Measurements from ENCODE around the gene ALDOB. TPM values are rescaled to one million over a fixed set of nuclear protein-coding genes. Genes with fewer than 3 reads are reported as not detected.

Gene ALDOB
- polyA plus RNA-seq, 3 donors = 742 to 756 (median 745) TPM

DNA sequence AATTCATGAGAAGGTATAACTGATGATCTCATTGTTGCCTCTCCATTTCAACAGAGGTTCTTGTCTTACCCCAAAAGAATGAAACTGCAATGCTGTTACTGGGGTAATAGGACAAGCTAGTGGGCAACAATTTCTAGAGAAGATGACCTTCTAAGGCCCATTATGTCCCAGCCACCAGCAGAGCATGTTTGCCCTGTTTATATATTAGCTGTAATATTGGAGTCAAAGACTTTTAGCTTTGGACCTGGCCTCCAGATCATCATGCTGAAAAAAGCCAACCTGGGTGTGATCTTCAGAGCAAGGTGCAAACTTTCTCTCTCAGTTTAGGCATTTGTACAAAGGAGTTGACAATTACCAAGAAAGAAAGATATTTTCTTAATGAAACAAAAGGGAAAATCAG, 3.4 kb downstream of the ALDOB start:
- DNase-seq = no peak

- DNase-seq = no peak
Measured at GRCh38 chr9:101429736-101430135, 5.8 kb downstream of the ALDOB start.

- no peak for DNase-seq
Measured at GRCh38 chr9:101428909-101429308, 6.7 kb downstream of the ALDOB start.

- DNase-seq = no peak
Measured at GRCh38 chr9:101427957-101428655, 7.5 kb downstream of the ALDOB start.

DNA sequence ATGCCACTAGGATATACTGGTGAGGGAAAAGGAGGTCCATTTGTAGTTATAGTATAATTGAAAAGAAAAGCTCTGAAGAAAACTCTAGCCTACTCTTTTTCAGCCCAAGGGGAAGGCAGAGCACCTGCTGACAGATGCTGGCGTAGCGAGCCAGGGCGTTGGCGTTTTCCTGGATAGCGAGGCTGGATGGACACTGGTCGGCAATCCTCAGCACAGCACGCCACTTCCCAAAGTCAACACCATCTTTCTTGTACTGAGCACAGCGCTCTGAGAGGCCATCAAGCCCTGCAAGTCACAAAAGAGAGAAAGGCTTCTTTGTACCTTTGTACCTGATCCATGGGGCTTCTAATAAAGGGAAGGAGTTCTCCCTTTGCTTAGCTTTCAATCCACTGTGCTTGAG, 8.2 kb downstream of the ALDOB start:
- DNase-seq = no peak

GRCh38 chr9:101421653-101422065, 13.9 kb downstream of the ALDOB start:
- DNase-seq = no peak

DNA sequence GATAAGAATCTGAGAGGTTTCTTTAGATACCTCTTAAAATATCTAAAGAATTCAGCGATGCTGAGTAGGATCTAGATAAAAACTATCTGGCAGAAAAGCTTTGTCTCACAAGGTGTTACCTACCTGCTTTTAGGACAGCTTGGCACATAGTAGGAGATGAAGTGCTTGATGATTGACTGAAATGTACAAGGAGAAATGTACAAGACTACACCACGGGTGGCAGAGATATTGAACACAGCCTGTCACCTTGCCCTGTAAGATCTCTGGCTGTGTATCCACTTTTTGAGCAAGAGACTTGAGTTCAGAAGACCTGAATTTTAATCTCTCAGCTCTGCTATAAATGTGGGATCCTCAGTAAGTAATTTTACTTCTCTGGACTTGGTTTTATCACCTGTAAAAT, 15.7 kb downstream of the ALDOB start:
- DNase-seq = no peak

DNA sequence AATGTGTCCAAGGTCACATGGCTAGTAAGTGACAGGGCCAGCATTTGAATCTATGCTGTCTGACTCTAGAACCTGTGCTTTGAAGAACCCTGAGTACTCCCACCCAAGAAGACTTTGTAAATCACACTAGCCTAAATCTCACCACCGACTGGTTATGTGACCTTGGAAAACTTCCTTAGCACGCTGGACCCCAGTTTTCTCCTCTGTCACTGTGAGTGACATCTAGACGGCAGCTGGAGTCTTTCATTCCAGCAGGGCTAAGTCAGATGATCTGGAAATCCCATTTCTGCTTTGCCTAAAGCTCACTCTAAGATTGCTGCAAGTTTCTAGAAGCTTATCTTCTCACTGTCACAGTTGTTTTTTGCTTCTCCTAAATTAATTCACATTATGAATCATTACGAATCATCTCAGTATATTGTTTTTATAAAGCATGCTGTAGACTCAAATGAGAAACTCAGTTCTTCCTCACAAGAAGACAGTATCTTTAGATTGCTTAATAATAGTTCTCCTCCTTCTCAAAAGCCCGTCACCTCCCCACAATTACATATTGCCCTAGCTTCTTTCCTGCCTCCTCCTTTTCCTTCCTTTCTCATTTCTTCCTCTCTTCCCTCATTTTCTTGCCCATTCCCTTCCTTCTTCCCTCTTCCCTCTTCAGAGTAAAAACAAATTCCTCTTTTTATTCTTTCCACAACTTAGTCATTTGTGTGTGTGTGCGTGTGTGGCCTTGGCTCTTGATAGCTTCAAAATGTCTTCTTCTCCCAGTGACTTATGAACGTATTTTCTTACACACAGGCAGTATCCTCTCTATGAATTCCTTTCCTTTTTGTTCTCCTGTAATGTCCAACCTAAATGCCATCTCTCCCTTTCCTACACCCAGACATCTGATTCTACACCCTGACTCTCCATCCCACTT, 16.8 kb downstream of the ALDOB start:
- DNase-seq = no peak

DNA sequence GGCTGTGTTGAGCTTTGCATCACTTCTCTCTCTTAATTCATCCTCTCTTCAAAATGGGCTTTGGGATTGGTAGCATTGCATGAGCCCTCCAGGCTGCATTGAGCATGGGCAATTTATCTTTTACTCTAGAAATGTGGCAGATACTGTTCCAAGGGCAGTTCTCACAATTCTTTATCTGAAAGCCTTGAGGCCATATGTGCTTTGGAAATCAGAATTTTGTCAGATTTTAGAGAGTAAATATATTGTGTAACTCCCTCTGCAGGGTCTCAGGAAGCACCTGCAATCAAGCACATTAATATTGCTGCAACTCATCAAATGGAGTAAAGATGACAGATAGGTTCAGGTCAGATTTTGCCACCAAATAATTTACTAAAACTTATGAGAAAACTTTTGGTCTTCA, 17.6 kb downstream of the ALDOB start:
- DNase-seq = no peak

DNA sequence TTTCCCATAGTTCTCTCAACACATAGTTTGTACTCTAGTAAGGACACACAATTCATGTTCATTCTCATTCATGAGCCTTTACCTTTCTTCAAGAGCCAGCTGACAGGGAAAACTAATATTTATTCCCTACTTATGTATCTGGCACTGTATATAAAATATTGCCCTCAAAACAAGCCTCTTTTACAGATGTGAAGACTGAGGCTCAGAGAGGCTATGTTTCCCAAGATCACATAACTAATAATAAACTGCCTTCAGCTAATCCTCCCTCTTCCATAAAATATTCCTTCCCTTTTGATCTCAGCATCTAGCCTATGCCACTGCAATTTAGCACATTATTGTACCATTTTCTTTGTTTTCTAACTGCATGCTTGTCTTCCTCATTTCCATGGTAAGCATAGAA, 18.2 kb downstream of the ALDOB start:
- DNase-seq = no peak

GRCh38 chr9:101415578-101415977, 20.0 kb downstream of the ALDOB start:
- DNase-seq = no peak

GRCh38 chr9:101414839-101415238, 20.7 kb downstream of the ALDOB start:
- DNase-seq = no peak

- no peak for DNase-seq
Measured at GRCh38 chr9:101409079-101409477, 26.5 kb downstream of the ALDOB start.

- no peak for DNase-seq
Measured at GRCh38 chr9:101408374-101409078, 27.0 kb downstream of the ALDOB start.

- DNase-seq = no peak
Measured at GRCh38 chr9:101403516-101404285, 31.9 kb downstream of the ALDOB start.

DNA sequence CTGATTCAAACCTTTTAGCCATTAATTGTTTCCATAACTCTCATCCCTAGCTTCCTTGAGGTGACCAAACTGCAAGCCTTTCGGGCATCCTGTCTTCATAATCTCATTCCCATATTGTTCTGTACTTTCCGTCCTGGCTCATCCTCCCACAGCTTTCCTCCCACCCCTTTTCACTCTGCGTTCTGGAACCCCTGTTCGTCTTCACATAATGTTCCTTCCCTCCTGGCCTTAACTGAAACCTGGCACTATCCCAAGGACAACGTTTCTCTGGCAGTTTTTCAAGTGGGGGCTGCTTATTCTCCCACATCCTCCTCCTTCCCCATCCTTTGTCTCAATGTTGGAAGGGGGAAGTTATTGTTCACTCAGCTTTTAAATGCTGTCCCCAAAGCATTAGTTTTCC, 35.5 kb downstream of the ALDOB start:
- DNase-seq = no peak

DNA sequence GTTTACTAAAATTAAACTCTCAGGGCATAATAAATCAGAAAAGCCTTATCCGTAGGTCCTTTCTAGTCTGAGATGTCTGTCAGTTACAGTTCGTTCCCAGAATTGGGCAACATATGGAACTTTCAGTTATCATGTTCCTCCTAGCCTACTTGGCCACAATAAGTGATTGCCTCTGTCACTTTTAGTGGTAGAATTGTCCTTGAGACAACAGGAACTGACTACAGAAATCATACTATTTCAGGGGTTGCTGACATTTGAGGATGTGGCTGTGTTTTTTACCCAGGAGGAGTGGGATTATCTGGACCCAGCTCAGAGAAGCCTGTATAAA, 36.0 kb downstream of the ALDOB start:
- no peak for DNase-seq

DNA sequence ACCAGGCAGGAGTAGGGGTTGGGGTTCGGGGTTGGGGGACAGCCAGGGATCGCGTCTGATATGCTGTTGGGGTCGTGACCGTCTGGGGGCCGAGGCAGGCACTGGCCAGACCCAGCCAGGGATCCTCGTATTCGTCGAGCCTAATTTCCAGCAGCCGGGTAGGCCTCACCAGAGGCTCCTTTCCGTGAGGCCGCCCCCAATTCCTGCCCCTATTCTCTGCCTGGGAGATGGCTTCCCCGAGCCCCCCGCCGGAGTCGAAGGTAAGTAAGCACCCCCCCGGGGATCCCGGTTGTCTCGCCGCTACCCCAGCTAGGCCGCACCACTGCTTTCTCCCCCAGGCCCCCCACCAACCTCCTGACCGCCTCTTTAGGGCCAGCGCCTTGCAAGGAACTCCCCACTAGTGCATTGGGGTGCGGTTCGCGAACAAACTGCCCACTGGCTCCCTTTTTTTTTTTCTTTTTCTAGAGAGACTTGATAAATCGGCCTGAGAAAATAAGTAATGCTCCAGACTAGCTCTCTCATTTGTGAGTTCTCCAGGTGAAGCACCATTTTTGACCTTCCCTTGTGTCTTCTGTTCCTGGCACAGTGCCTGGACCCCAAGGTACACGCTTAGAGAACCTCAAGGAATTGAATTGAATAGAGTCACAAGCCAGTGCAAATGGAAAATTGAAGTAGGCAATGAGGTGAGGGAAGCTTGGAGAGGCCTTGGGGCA, 36.5 kb downstream of the ALDOB start:
- DNase-seq = no peak

DNA sequence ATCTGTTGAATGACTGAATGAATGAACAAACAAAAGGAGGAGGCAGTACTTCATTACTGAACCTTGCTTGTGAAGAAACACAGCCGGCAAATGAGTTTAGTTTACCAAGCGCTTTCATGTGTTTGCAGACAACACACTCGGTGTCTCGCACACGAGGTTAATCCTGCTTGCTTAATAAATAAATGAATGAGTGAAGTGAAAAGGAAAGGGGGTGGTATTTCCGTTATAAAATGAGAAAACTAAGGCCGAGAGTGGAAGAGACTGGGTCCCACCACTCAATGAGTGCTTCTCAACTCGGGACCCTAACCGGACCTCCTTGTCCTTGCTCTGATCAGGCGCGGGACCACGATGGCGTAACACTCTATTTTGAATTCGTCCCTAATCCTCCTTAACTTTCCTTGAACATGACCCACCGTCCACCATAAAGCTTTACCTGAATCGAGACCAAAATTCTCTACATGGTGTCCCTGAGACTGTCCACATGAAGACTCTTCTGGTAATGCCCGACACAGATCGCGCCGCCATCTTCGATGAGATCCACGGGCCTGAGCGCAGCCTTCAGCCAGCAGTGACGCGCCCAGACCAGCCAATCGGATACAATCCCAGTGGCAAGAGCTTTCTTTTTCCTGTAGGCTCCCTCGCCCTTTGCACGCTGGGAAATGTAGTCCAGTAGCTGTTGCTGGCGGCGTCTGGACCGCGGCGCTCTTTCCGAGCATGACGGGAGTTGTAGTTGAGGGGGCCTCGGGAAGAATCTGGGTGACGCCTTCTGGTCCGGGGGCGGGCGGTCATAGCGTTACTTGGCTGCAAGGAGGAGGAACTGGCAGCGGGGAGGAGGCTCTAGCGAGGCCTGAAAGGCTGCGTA, 37.3 kb downstream of the ALDOB start, which contains the start of the genes MRPL50 and ZNF189:
TSS of gene MRPL50 (minus strand) at position 551 of the 862 bp plus-strand sequence. CDS start at position 525, 26 bp downstream.
TSS of gene ZNF189 (plus strand) at position 784 of the 862 bp plus-strand sequence. CDS start 306 bp downstream, outside the sequence.
- peak; percentile 100 for DNase-seq

DNA sequence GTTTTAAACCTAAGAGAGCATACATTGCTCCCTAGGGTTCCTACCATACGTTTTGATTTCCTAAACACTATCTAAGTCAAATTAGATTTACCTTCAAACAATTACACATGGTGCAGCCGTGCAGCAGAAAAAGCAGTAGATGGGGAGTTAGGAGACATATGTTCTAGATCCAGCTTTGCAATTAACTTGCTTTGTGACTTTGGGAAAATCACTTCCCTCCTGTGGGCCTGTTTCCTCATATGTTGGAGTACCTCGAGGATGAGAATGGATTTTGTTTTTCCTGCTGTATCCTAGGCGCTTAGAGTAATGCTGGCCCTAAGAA, 37.9 kb downstream of the ALDOB start:
- DNase-seq = peak; percentile 15
